Fibroblast of the aortic adventitia (primary cell): ENCODE measurements around the gene EEFSEC. TPM values are rescaled to one million over a fixed set of nuclear protein-coding genes. Genes with fewer than 3 reads are reported as not detected.

Experiments used
- DNase-seq: peaks from one replicate; pipeline ENCODE4 v3.0.0-alpha.2; 2010; ENCODE audit warnings: low read depth
- H3K4me3 ChIP-seq: 2 replicates; pipeline ENCODE4 v1.5.1; 2011; ENCODE audit warnings: low read depth, mild to moderate bottlenecking, control low read depth, low read length, moderate library complexity
- total RNA-seq: library from RNA; depleted of rRNA; stranded (reverse); fragments of >200 nt; gene quantifications from 2 replicates; pipeline ENCODE4 v1.2.3, GENCODE V29; 2012; ENCODE audit warnings: low replicate concordance
- TF ChIP-seq, protein P1 (sequence below): IDR thresholded peaks from 2 replicates; pipeline ENCODE4 v1.5.1; 2011; ENCODE audit warnings: mild to moderate bottlenecking, low read length, control low read depth, inconsistent platforms; ENCODE audit not compliant: insufficient read depth

The EEFSEC gene
- total RNA-seq, 1 donor, result 8.1 TPM

DNA sequence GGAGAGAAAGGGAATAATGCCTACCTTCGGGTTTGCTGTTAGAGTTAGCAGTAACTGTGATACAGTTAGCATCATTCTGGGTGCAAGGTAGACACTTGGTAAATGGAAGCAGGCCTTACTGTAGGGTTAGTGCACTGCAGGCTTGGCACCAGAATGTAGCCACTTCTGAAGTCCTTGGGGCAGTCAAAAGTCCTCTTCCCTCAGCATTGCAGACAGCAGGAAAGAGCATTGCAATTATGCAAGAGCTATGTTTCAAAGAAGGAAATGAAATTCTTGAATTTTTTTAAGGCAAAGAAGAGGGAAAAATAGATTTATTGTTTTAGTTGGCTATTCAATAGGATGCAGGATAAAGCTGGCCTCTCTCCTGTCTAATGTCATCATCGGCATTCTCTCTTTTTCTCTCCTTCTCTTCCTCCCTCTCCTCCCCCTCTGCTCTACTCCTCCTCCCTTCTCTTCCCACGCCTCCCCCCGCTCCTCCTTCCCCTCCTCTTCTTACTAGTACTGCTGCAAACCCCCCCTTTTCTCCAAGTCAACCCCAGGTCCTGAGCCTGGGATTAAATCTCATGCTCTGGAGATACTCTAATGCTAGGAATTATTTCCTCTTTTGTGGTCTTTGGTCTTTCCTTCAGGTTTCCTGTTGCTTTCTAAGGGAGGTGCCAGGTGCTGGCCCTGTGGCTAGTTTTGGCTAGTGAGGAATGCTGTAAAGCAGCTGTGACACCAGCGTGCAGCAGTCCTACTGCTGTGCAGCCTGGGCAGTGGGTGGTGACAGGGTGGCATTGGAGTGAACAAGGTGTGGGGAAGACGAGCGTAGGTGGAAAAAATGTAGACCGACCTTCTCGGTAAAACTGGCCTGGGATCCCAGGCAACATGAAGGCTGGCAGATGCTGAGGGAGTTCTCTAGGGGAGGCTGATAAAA lies 21.7 kb downstream of the EEFSEC start:
- H3K4me3 ChIP-seq, result no peak overlapping the region
- TF ChIP-seq, protein P1, sequence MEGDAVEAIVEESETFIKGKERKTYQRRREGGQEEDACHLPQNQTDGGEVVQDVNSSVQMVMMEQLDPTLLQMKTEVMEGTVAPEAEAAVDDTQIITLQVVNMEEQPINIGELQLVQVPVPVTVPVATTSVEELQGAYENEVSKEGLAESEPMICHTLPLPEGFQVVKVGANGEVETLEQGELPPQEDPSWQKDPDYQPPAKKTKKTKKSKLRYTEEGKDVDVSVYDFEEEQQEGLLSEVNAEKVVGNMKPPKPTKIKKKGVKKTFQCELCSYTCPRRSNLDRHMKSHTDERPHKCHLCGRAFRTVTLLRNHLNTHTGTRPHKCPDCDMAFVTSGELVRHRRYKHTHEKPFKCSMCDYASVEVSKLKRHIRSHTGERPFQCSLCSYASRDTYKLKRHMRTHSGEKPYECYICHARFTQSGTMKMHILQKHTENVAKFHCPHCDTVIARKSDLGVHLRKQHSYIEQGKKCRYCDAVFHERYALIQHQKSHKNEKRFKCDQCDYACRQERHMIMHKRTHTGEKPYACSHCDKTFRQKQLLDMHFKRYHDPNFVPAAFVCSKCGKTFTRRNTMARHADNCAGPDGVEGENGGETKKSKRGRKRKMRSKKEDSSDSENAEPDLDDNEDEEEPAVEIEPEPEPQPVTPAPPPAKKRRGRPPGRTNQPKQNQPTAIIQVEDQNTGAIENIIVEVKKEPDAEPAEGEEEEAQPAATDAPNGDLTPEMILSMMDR, result no peak
- peak; percentile 32 for DNase-seq

DNA sequence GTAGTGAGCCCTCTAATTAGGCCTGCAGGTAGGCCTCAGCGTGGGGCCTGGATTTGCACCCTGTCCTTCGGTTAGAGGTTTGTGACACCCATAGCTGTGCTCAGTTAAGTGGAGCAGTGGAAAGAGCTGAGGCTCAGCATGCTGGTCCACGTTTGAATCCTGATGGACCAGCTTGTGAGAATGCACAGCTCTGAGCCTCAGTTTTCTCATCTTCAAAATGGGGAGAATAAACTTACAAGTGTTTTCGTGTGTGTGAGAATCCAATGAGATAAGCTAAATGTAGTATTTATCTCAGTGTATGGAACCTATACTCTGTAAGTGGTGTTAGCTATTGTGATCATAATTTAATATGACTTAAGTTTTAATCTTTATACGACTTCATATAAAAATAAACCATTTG lies 22.5 kb downstream of the EEFSEC start:
- TF ChIP-seq, protein P1, result no peak
- no peak for DNase-seq
- H3K4me3 ChIP-seq, result no peak overlapping the region

DNA sequence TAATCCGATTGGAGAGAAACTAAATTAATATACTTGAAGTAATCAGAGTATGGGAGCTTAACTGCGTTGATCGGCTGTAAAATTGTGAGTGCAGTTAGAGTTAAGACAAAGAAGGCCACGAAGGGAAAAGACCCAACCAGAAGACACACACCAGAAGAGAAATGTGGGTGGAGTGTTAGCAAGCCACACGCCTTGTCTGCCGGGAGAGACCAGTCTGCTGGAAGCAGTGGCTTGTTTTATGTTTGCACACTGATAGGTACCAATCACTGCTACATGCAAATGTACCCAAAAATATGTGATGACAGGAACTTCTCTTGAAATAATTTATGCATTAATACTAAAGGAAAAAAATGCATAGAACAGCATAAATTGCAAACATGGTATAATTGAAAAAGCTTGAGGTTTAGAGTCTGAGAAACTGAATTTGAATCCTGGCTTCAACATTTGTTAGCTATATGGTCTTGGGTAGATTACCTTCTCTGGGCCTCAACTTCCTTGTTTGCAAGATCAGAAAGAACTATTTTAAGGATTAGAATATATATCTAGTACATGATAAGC lies 23.1 kb downstream of the EEFSEC start:
- TF ChIP-seq, protein P1, result no peak
- no peak overlapping the region for H3K4me3 ChIP-seq
- peak; percentile 30 for DNase-seq

DNA sequence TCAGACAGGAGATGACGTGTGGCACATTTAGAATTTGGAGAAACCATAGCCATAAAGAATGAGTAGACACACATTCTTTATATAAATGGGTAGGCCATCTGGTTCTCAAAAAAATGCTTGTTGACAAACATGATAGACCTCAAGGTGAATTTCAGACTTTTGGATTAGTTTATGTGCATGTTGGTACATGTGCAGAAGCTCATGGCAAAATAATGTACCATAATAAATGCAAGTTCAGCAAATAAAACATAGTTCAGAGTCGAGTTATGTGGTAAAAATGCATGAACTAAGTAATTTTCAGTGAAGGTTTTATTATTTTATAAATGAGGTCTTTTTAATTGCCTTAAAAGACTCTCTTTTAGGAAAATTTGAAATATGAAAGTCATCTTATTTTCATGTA lies 24.6 kb downstream of the EEFSEC start:
- peak overlapping the region; percentile 52 for H3K4me3 ChIP-seq
- TF ChIP-seq, protein P1, result no peak
- DNase-seq, result peak; percentile 44

DNA sequence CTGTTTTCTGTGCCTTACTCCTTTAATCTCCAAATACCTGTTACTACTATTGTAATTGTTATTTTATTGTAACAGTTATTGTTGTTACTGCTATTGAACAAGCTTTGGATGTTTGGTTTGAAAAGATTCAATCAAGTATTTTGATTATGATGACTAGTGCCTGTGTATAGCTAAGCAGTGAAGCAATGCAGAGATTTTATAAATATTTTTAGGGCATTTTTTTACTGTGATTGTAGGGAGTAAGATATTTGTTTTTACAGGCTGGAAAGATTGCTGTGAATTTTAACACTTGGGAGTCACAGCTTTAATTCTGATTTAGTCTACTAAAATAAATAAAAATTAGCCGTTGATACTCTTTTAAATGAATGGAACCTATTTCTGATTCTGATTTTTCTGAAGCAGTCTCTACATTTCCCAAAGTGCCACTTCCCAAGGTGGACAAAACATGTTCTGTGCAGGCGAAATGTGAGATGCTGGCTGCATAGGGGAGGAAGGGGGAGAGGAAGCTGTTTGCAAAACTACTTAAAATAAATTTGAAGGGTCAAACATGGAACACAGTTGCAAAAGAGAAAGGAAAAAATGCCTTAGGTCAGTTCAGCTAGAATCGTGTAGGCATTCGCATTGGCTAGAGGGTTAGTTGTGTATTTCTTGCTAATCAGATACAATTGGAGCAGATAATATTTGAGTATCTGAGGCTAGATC lies 25.7 kb downstream of the EEFSEC start:
- H3K4me3 ChIP-seq, result peak overlapping the region; percentile 53
- DNase-seq, result peak; percentile 61
- TF ChIP-seq, protein P1, result no peak

DNA sequence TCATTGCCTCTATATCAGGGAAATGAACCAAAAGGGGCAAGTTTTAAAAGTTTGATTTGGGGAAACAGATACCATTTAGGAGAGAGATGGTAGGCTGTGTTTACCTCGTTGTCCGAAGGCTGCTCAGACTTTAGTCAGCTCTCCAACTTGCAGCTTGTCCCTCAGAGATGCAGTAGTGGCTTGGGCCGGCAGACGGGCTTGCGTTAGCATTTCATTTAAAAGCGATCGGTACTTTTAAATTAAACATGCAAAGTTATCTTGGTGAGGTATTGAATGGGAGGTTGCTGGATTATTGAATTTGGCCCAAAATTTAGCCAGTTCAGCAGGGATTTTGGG lies 26.2 kb downstream of the EEFSEC start:
- H3K4me3 ChIP-seq, result peak overlapping the region; percentile 53
- TF ChIP-seq, protein P1, result no peak
- DNase-seq, result no peak
